Tongue (tissue), 2 donors: ENCODE measurements around the gene GALNT12. TPM values are rescaled to one million over a fixed set of nuclear protein-coding genes. Genes with fewer than 3 reads are reported as not detected.

Experiments
- DNase-seq: peaks from one replicate; pipeline ENCODE4 v3.0.0-alpha.2; 2015
- total RNA-seq: library from RNA; depleted of rRNA; stranded (reverse); fragments of >200 nt; gene quantifications from one replicate; pipeline ENCODE4 v1.2.3, GENCODE V29; 2014

The GALNT12 gene
- total RNA-seq, 1 donor from 2014 or later: 6.2 TPM

DNA sequence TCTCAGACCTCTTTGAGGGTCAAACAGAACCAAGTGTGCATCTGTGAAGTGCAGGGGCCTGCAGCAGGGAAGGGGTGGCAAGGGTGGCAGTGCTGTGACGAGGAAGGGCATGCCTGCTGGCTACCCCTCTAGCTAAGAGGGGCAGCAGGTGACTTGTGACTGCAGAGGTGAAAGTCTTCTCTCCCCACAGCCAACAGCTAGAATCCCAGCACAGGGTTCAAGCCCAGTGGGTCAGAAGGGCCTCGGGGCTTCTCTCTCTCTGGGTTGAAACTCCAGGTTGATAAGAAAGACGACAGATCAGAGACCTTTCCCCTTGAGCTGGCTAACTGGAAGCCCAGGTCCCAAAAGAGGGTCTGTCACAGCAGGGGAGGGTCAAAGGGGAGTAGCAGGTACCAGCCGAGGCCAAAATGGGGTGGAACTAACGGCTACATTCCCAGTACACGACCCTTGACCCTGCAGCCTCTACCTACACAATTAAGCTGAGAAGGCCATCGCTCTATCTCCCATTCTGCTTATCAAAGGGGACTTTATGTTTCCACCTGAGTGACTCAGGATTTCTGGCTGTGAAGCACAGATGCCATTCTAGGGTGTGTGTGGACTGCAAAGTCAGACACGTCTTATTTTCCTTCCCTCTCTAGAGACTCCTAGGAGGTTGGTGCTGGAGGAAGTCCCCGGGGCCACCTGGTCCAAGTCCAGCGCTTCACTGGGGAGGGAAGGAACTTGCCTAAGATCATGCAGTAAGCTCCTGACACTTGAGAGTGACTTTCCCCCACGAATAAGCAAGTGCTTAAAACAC lies 25.7 kb upstream of the GALNT12 start:
- no peak for DNase-seq

DNA sequence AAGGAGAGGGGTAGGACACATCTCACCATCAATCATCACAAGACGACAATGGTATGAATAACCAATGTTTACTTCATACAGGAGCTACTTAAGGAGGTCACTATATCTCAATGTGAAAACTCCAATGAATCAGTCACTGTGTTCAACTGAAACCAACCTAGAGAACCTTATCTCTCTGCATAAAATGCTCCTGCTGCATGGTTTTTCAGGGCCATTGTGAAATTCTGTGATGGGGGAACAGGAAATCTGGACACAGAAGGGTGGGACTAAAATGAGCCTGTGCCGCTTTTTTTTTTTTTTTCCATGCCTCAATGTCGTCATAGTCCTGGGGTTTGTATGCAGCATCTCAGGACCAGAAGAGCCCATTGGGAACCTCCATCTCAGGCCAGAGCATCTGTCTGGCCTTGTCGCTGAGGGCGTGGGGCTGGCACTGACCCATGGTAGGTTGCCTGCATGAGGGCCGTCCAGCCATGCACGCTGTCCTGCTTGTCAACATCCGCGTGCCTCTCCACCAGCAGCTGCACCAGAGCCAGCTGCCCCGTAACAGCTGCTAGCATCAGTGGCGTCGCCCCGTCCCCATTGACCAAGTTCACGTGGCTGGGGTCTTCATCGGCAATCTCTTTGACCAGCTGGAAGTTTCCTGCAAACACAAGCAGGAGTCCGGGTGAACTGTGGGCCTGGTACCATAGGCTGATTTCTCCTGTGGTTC lies 23.8 kb upstream of the GALNT12 start:
- DNase-seq: peak; percentile 90

- DNase-seq: peak; percentile 48
Observed at GRCh38 chr9:98784831-98785806, 22.4 kb upstream of the GALNT12 start.

DNA sequence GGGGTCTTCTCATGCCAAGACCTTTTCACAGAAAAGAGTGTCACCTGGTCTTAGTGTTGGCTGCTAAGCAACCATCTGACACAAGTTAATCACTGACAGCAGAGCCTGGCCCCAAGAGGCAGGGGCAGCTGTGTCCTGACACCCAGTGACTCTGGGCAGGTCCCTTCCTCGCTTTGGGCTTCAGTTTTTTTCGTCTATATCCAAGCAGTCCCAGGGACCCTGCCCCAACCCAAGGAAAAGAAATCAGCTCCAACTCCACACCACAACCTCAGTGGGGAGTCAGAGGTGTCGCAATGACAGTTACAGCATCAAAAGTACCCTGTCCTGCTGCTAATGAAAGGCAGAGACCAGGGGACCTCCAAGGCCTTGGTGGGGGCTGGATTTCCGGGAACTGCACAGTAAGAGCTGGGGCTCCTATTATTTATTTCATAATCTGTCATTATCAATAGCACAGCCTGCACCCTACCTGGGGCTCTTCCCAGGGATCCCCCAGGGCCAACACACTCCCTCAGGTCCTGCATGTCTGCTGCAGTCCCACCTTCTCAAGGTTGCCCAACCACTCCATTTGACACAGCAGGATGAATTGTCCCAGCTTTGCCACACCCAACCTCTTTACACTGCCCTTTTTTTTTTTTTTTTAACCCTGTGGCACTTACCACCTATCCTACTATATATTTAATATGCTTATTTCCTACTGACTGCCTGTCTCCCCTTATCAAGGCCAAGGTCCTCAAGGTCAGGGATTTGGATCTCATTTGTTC lies 20.5 kb upstream of the GALNT12 start:
- no peak for DNase-seq

GRCh38 chr9:98787766-98788335 lies 19.6 kb upstream of the GALNT12 start:
- no peak for DNase-seq

GRCh38 chr9:98789483-98790133 lies 17.9 kb upstream of the GALNT12 start:
- DNase-seq: no peak

DNA sequence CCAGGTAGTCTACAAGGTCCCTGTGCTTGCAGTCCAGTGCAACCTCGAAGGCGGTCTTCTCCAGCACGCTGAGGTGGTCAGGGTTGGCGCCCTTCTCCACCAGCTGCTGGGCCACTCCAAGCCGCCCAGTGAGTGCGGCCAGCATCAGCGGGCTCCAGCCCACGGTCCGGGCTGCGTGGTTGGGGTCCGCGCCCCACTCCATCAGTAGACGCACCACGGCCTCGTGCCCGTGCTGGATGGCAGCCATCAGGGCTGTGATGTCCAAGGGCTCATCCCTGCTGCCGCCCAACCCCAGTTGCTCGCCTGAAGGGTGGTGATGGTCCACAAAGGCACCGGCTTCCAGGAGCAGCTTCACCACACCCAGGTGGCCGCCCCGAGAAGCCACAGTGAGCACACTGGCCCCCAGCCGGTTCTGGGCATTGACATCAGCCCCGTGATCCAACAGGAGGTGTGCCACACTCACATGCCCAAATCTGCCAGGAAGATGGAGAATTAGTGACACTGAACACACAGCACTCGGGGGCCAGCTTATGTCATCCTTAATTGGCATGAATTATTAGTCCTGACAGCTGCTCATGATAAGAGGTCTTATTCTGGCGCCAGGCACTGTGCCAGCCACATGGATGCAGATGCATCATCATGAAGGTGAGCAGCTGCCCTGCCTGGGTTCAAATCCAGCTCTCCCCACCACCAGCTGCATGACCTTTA lies 17.2 kb upstream of the GALNT12 start:
- DNase-seq: peak; percentile 75

DNA sequence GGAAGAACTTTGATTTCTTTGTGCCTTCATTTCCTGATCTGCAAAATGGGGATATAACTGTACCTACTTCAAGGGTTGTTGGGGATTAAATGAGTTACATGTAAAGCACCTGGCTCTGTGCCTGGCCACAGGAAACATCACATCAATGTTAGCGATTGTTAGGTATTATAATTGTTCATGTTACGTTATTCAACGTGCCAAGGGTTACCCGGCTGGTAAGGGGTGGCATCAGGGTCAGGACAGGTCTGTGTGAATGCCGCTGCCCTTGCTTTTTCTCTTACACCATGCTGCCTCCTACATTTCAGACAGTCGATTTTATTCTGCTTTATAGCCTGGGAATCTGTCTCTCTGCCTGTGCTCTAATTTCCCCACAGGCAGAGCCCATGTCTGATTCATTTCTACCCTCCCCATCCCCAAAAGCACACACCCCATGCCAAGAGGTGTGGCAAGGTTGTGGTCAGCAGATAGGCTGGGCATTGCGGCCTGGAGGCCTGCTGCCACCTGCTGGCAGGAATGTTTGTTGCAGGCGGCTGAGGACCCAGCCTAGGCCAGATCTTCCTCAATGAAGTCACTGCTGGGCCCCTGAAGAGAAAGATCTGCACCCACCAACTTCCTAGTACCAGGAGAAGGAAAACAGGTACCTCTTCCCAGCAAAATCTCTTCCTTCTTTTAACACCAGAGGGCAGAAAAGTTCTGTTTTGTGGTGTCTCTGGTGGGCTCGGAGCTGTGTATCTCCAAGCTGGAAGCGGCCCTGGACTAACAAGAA lies 16.4 kb upstream of the GALNT12 start:
- peak; percentile 88 for DNase-seq

DNA sequence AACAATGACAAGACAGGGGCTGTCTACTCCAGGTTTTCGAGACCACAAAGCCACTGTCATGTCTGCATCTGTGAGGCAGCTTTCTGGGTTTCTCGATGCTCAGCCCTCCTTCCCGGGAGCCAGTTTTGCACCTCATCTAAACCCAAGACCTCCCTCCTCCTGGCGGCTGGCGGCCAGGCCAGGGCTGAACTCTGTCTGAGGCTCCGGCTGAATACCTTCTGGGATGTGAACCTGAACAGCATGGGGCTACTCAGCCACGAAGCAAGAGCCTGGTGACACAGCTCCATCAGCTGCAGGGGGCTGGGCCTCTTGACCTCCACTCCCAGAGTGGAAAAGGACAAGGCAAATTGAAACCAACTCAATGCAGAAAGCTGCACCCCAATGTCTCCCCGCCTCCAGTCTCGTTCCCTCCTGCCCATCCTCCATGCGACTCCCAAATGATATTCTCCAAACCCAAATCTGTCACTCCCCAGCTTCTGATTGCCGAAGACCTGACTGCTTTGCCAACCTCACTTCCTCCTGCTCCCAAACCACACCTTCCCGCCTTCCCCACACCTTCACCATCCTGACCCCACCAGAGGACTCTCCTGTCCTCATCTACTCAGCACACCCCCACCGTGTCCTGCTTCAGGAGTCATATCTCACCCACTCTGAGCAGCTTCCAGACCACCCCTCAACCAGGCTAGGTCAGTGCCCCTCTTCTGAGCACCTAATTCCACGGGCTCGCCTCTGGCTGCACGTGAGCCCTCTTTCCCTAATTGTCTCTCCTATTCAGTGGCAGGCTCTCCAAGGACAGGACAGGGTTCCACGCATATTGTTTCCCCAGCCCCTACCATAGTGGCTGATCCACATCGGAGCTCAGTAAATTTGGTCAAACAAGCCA lies 15.6 kb upstream of the GALNT12 start:
- DNase-seq: no peak

DNA sequence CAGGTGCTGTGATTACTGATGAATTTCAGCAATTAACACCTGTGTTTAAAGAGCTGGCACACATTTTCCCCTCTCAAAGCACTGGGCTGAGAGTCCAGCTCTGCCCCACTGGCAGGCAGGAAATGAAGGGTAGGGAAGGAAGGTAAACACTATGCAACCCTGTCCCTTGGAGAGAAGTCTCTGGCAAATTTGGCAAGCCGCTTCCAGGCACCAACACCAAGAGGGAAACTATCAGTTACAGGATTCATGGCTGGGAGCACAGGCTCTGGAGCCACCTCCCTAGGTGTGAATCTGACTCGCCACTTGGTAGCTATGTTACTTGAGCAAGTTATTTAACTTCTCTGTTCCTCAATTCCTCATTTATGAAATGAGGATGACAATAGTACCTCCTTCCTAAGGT lies 14.4 kb upstream of the GALNT12 start:
- DNase-seq: no peak

DNA sequence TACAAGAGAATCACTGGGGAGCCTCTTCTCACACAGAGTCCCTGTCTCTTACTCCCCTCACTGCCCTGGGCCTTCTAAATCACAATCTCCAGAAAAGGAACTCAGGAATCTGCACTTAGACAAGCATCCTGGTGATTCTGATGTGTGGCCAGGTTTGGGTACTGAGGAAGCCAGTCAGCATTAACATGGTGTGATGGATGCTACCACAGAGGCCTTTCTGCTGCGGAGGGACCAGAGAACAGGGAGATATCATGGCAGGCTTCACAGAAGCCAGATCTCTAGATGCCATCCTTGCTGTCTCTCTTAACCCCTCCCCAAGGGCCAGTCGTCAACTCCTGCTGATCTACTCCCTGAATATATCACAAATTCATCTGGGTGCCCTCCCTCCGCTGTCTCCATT lies 12.7 kb upstream of the GALNT12 start:
- no peak for DNase-seq

DNA sequence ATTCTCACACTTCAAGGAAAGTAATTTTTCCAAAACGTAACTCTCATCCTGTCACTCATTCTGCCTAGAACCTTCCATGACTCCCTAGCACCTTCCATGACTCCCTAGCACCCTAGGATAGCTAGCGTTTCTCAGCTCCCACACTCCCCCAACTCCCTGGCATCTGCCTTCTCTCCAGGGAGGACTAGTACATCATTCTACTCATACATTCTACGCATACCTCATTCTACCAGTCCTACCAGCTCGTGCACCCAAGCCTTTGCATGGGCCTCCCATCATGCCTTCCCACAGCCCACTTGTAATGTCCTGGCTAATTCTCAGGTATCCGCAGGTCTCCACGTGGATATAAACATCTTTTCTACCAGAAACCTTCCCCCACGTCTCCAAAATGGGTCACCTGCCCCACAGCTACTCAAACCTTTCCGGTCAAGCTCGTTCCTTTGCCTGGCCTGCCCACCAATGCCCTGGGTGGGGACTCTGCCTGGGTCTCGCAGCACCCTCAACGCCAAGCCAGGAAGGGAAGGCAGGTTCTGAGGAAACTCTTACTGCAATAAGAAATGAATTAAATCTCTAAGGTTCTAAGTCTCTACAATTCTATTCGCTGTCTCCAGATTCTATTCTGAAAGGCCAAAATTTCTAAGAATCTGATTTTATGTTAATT lies 12.0 kb upstream of the GALNT12 start:
- DNase-seq: no peak

- peak; percentile 39 for DNase-seq
Observed at GRCh38 chr9:98795970-98796363, 11.5 kb upstream of the GALNT12 start.

GRCh38 chr9:98796364-98797101 lies 10.9 kb upstream of the GALNT12 start, which contains the start of gene ANKS6:
Gene ANKS6, minus strand, starts transcription at chr9:98796555. Its CDS starts 64 bp downstream, at chr9:98796491.
- peak; percentile 91 for DNase-seq

DNA sequence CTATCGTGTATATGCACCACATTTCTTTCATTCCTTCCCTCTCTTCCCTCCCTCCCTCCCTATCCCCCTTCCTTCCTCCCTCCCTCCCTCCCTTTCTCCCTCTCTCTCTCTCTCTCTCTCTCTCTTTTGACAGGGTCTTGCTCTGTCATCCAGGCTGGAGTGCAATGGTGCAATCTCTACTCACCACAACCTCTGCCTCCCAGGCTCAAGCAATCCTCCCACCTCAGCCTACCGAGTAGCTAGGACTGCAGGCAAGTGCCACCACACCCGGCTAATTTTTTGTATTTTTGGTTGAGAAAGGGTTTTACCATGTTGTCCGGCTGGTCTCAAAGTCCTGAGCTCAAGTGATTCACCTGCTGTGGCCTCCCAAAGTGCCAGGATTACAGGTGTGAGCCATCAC lies 10.0 kb upstream of the GALNT12 start:
- DNase-seq: no peak

DNA sequence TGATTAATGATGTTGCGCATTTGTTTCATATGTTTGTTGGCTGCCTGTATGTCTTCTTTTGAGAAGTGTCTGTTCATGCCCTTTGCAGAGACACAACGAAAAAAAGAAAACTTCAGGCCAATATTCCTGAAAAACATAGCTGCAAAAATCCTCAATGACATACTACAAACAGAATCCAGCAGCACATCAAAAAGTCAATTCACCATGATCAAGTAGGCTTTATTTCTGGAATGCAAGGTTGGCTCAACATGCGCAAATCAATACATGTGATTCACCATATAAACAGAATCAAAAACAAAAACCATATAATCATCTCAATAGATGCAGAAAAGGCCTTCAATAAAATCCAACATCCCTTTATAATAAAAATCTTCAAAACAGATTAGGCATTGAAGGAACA lies 9.2 kb upstream of the GALNT12 start:
- no peak for DNase-seq

DNA sequence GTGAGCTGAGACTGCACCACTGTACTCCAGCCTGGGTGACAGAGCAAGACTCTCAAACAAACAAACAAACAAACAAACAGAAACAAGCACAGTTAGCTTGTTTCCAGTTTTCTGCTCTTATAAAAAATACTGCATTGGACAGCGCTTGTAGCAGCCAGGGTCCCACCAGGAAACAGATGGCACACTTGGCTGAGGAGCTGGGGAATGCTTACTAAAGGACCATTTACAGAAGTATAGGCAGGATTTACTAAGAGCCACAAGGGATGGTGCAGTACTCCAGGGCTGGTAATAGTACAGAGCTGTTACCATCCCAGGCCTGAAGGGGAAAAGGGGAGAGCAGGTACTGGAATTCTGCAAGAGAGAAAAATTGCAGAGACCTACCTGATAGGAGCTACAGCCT lies 5.9 kb upstream of the GALNT12 start:
- DNase-seq: no peak
